Retinal pigment epithelial cell (primary cell): ENCODE results near the gene CUL1.
A peak's percentile ranks its signal among the peaks of the same experiment; 100 is the strongest.

Experiments used
- DNase-seq: peaks from one replicate; pipeline ENCODE4 v3.0.0-alpha.2; 2010; ENCODE audit warnings: low read depth
- H3K4me3 ChIP-seq: 2 replicates; pipeline ENCODE4 v1.5.1; 2011; ENCODE audit warnings: mild to moderate bottlenecking, low read length, control low read depth, moderate library complexity
- TF ChIP-seq, protein P1 (sequence below): conservative IDR thresholded peaks from 2 replicates; pipeline ENCODE4 v1.5.1; 2011; ENCODE audit warnings: low read depth, low read length, control low read depth, inconsistent platforms

CUL1 gene

DNA sequence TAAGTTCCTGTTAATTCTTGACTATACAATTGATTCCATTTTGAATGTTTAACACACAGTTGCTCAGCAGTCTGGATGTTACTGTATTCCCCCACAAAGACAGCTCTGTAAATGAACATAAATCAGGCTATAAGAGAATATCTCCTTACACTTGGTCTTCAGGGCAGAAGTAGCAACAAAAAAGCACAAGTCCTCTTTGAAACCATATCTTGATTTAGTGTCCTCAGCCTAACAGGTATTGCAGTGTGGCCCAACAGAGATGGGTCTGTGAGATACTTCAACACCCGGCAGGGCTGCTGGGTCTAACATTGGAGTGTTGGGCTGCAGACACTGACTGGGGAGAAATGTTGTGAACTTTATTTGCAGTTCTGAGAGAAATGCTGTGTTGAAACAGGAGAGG is 75.8 kb downstream of the CUL1 start:
- TF ChIP-seq, protein P1, sequence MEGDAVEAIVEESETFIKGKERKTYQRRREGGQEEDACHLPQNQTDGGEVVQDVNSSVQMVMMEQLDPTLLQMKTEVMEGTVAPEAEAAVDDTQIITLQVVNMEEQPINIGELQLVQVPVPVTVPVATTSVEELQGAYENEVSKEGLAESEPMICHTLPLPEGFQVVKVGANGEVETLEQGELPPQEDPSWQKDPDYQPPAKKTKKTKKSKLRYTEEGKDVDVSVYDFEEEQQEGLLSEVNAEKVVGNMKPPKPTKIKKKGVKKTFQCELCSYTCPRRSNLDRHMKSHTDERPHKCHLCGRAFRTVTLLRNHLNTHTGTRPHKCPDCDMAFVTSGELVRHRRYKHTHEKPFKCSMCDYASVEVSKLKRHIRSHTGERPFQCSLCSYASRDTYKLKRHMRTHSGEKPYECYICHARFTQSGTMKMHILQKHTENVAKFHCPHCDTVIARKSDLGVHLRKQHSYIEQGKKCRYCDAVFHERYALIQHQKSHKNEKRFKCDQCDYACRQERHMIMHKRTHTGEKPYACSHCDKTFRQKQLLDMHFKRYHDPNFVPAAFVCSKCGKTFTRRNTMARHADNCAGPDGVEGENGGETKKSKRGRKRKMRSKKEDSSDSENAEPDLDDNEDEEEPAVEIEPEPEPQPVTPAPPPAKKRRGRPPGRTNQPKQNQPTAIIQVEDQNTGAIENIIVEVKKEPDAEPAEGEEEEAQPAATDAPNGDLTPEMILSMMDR = no peak
- no peak overlapping the region for H3K4me3 ChIP-seq
- DNase-seq = no peak

DNA sequence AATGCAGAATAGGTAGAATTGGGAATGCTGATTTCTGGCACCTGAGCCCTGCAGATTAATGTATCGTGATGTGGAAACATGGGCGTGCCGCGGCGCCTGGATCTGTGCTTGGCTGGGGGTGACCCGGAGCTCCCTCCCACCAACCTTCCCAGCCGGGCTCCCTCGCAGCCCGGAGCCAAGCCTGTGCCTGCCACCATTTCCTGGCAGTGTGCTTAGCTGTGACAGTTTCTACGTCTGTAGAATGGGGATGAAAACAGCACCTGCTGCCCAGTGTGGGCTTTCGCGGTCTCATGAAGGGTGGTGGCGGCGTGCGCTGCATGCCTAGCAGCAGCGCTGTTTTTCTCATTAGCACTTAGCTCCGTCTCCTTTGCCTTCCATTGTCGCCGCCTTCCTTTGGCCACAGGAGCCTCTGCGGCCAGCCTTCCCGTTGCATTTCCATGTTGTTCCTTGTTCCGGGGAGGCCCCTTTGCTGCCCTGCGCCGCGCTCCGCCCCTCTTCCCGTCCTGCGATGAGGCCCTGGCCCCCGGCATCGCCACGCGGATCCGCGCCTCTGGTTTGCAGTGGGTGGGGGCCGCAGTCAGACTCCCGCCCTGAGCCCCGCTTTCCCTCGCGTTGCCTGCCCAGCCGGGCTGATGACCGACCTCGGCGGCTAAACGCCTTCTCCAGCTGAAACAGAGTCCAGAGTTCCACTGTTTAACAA is 84.2 kb downstream of the CUL1 start:
- TF ChIP-seq, protein P1 = no peak
- no peak for DNase-seq
- peak overlapping the region; percentile 29 for H3K4me3 ChIP-seq

DNA sequence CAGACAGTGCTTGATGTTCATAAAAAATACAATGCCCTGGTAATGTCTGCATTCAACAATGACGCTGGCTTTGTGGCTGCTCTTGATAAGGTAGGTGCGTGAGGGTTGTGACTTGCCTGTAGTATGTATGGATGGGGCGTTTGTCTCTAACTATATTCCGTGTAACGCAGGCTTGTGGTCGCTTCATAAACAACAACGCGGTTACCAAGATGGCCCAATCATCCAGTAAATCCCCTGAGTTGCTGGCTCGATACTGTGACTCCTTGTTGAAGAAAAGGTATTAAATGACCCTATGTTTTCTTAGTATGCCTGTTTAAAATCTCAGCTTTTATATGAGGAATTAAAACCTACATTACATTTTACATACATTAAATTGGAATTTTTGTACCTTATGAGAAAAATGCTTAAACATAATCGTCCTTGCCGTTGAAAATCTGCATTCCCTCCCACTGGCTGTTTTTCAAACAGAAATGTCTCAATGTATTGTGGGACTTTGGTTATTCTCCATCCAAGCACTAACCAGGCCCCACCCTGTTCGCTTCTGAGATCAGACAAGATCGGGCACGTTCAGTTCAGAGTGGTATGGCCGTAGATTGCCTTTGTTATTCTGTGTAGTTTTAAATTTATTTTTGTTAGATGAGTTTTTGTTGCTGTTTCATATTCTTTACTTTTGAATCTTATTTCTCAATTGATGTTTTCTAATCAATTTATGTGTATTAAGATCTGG is 85.3 kb downstream of the CUL1 start:
- TF ChIP-seq, protein P1 = no peak
- H3K4me3 ChIP-seq = no peak overlapping the region
- no peak for DNase-seq

DNA sequence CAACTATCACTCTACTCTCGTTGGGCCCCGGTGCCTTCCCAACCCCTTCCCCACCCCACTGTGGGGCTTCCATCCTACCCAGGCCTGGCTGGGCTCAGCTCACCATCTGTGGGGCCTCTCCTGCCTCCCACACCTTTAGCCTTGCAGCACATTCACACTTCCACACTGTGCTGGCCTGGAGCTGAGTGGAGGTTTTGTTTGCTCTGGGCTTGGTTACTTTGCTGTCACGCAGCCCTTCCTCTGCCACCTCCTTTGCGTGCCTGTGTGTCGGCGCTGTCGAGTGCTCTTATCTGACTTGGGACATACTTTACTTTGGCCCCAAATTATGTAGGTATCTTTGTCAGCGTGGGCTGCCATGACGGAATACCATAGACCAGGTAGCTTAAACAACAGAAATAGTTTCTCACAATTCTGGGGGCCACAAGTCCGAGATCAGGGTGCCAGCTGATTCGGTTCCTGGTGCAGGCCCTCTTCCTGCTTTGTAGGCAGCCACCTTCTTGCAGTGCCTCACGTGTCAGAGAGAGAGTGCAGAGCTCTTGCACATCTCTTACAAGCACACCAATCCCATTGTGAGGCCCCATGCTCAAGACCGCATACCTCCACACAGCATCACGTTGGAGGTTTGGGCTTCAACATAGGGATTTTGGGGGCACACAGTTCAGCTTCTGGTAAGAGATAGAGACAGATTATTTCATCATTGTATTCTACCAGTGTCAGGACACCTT is 89.0 kb downstream of the CUL1 start:
- TF ChIP-seq, protein P1 = no peak
- no peak overlapping the region for H3K4me3 ChIP-seq
- no peak for DNase-seq

DNA sequence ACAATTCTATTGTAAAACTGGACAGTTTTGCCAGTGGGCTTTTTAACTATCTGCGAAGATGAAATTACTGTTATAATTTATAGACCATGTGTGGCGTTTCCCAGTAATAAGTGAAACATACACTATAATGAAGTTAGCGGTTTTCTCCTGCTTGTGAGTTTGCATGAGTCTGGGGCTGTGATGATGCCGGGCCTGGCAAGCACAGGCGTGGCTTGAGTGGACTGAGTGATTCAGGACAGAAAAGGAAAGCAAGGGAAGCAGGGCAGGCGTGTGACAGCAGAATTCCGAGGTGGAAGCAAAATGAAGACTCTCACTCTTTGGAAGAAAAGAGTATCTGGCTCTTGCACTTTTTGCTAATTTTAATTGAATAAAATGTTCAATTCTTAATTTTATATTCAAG is 90.5 kb downstream of the CUL1 start:
- no peak overlapping the region for H3K4me3 ChIP-seq
- TF ChIP-seq, protein P1 = no peak
- DNase-seq = no peak

DNA sequence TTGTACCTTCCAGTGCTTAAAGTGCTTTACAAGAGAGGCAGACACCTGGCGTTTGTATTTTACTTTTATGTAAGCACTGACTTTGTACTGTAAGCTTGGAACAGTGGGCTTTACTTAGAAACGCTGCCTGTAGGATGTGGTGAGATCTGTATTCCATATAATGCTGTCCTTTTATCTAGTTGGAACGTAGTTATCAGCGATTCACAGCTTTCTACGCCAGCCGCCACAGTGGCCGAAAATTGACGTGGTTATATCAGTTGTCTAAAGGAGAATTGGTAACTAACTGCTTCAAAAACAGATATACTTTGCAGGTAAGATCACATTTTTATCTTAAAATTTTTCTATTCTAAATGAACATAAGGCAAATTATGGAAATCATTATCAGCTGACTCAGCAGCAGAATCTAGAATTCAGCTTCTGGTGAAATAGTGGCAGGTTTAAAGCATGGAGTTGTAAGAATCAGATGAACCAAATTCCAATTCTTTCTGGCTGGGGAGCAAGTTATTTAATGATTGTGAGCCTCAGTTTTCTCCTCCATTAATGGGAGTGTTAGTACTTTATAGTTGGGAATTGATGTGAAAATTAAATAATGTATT is 91.5 kb downstream of the CUL1 start:
- DNase-seq = no peak
- TF ChIP-seq, protein P1 = no peak
- H3K4me3 ChIP-seq = no peak overlapping the region
